ENCODE data around the gene PABPN1L. TPM values are rescaled to one million over a fixed set of nuclear protein-coding genes. Genes with fewer than 3 reads are reported as not detected.
A peak's percentile ranks its signal among the peaks of the same experiment; 100 is the strongest.

Gene PABPN1L
- total RNA-seq, 1 experiment from 2014 or later, result not detected

- DNase-seq (ENCODE audit: low read depth), result no peak
These were observed 4.3 kb upstream of the PABPN1L start for GRCh38 chr16:88870608-88871348.

GRCh38 chr16:88869673-88869980 lies 3.2 kb upstream of the PABPN1L start:
- DNase-seq (ENCODE audit: low read depth), result no peak

- DNase-seq (ENCODE audit: low read depth), result no peak
These were observed 2.7 kb upstream of the PABPN1L start for GRCh38 chr16:88868974-88869672.

- no peak for DNase-seq (ENCODE audit: low read depth)
These were observed 1.3 kb upstream of the PABPN1L start for GRCh38 chr16:88867581-88868246.

GRCh38 chr16:88865742-88866141 lies 718 bp downstream of the PABPN1L start:
- DNase-seq (ENCODE audit: low read depth), result no peak

- no peak for DNase-seq (ENCODE audit: low read depth)
These were observed 1.1 kb downstream of the PABPN1L start for GRCh38 chr16:88865310-88865709.

GRCh38 chr16:88864521-88864920 lies 1.9 kb downstream of the PABPN1L start:
- DNase-seq (ENCODE audit: low read depth), result no peak

GRCh38 chr16:88864099-88864498 lies 2.4 kb downstream of the PABPN1L start:
- no peak for DNase-seq (ENCODE audit: low read depth)

GRCh38 chr16:88863426-88863825 lies 3.0 kb downstream of the PABPN1L start:
- DNase-seq (ENCODE audit: low read depth), result no peak

GRCh38 chr16:88862968-88863367 lies 3.5 kb downstream of the PABPN1L start:
- no peak for DNase-seq (ENCODE audit: low read depth)

- no peak for DNase-seq (ENCODE audit: low read depth)
These were observed 5.1 kb downstream of the PABPN1L start for GRCh38 chr16:88861359-88861758.

- no peak for DNase-seq (ENCODE audit: low read depth)
These were observed 6.9 kb downstream of the PABPN1L start for GRCh38 chr16:88859381-88860091.

GRCh38 chr16:88857728-88858339 lies 8.6 kb downstream of the PABPN1L start:
- DNase-seq (ENCODE audit: low read depth), result peak; percentile 68

- DNase-seq (ENCODE audit: low read depth), result peak; percentile 90
These were observed 9.4 kb downstream of the PABPN1L start, which contains the start of the genes GALNS and TRAPPC2L for GRCh38 chr16:88856828-88857727. GALNS (minus strand) TSS chr16:88856947; CDS start chr16:88856877, 70 bp downstream. TRAPPC2L (plus strand) TSS chr16:88857127; CDS start chr16:88857151, 24 bp downstream.

GRCh38 chr16:88856122-88856827 lies 10.2 kb downstream of the PABPN1L start:
- DNase-seq (ENCODE audit: low read depth), result no peak

- DNase-seq (ENCODE audit: low read depth), result no peak
These were observed 10.7 kb downstream of the PABPN1L start for GRCh38 chr16:88855736-88856121.

- DNase-seq (ENCODE audit: low read depth), result no peak
These were observed 11.3 kb downstream of the PABPN1L start for GRCh38 chr16:88855176-88855575.

GRCh38 chr16:88854306-88855111 lies 12.0 kb downstream of the PABPN1L start:
- DNase-seq (ENCODE audit: low read depth), result no peak

Measured in LHCN-M2 (cell line).